BJ (cell line): Measurements from ENCODE around the gene RXFP4. TPM values are rescaled to one million over a fixed set of nuclear protein-coding genes. Genes with fewer than 3 reads are reported as not detected.

Source experiments
- CTCF ChIA-PET: fragments of 350-600 bp; formaldehyde crosslinking; extraction: SDS; loops from one replicate; lab custom pipeline; 2021; ENCODE audit warnings: antibody characterized with exemption, inconsistent platforms; lab: Yijun Ruan, JAX
- POLR2A ChIA-PET: fragments of 300-600 bp; sonication (Branson Sonifier 250); formaldehyde crosslinking; extraction: SDS; loops from one replicate; lab custom pipeline; 2021; ENCODE audit warnings: antibody characterized with exemption; lab: Charles Lee
- DNase-seq: peaks from one replicate; pipeline ENCODE4 v3.0.0-alpha.2; 2011; ENCODE audit warnings: low read depth
- H3K27me3 ChIP-seq: 2 replicates; pipeline ENCODE4 v1.6.0; 2011; ENCODE audit warnings: low read length; ENCODE audit not compliant: control insufficient read depth, insufficient read depth
- H3K36me3 ChIP-seq: 2 replicates; pipeline ENCODE4 v1.5.1; 2011; ENCODE audit warnings: low read length; ENCODE audit not compliant: control insufficient read depth, insufficient read depth
- H3K4me3 ChIP-seq: 2 replicates; pipeline ENCODE4 v1.5.1; 2011; ENCODE audit warnings: low read depth, mild to moderate bottlenecking, control low read depth, low read length
- polyA plus RNA-seq: library from polyadenylated mRNA; depleted of rRNA; stranded (reverse); fragments of >200 nt; gene quantifications from 2 replicates; pipeline ENCODE4 v1.2.3, GENCODE V29; 2011
- TF ChIP-seq, protein P1 (sequence below): IDR thresholded peaks from 2 replicates; pipeline ENCODE4 v1.5.1; 2011; ENCODE audit warnings: low read depth, mild to moderate bottlenecking, control low read depth, inconsistent platforms, low read length, moderate library complexity; ENCODE audit not compliant: insufficient read depth

RXFP4 gene
- polyA plus RNA-seq, 1 experiment = not detected

DNA sequence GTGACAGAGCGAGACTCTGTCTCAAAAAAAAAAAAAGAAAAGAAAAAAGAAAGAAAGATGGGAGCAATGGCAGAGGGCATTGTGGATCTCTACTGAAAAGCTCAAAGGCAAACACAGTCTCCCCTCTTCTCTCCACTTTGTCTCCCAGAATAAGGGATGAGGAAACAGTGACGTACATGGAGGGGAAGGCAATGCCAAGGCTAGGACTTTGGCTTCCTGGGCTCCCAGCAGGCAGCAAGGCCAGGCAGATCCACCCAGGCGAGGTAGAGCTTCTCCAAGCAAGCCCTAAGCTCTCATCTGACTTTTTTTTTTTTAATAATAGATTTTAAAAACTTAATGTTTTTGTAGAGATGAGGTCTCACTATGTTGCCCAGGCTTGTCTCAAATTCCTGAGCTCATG is 32.3 kb downstream of the RXFP4 start:
- H3K27me3 ChIP-seq = no peaks in the 10 kb centered on the region
- TF ChIP-seq, protein P1, sequence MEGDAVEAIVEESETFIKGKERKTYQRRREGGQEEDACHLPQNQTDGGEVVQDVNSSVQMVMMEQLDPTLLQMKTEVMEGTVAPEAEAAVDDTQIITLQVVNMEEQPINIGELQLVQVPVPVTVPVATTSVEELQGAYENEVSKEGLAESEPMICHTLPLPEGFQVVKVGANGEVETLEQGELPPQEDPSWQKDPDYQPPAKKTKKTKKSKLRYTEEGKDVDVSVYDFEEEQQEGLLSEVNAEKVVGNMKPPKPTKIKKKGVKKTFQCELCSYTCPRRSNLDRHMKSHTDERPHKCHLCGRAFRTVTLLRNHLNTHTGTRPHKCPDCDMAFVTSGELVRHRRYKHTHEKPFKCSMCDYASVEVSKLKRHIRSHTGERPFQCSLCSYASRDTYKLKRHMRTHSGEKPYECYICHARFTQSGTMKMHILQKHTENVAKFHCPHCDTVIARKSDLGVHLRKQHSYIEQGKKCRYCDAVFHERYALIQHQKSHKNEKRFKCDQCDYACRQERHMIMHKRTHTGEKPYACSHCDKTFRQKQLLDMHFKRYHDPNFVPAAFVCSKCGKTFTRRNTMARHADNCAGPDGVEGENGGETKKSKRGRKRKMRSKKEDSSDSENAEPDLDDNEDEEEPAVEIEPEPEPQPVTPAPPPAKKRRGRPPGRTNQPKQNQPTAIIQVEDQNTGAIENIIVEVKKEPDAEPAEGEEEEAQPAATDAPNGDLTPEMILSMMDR = no peak
- no peak overlapping the region for H3K4me3 ChIP-seq
- POLR2A ChIA-PET = interaction anchor here (0.6 to 0.7 kb wide), 2 partner anchors 33 to 150 kb away, joined by 3 to 5 read pairs; no protein-coding TSS in a partner anchor
- no peak for DNase-seq
- peaks cover 18% of the 10 kb centered on the region for H3K36me3 ChIP-seq
- CTCF ChIA-PET = interaction anchor here (1.3 to 3.1 kb wide), 3 partner anchors 11 to 31 kb away, joined by 5 to 10 read pairs (median 5); no protein-coding TSS in a partner anchor

DNA sequence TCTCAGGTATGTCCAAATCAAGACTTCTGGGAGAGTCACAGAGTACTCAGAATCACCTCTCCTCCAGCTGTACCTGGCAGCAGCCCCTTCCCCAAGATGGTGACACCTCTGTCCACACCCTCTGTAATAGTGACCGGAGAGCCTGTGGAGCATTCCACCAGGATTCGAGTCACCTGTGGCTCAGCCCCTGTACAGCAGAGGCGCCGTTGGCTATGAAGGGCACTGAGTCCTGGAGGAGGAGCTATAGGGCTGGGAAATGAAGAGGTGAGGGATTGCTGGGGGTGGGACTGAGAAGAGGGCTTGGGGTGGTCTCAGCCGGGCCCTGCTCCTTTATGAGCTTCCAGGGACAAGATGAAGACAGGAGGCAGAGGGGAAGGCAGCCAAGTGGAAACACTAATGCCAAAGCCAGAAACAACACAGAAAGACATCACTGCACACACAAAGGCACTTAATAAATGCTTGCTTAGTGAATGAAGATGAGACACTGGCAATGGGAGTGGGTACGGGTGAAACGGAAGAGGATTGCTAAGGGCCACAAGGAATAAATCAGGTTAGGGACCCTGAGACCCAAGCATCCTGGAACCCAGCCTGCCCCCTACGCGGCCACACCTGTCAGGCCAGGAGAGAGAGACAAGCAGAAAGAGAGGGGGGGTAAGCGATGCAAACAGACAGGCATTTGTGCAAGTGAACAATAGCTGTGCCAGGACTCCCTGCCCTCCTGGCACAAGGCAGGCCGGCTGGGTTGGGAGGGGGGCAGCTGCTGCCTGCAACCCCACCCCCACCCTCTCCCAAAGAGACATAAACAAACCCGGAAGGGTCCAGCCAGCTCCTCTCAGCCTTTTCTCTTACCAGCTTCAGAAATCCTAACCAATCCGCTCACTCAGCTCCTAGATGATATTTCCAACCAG is 33.0 kb downstream of the RXFP4 start:
- ChIA-PET POLR2A (interaction anchor here (0.6 kb wide), 1 partner anchor 149 kb away, joined by 3 read pairs; no protein-coding TSS in a partner anchor), CTCF (interaction anchor here (0.6 to 3.1 kb wide), 5 partner anchors 12 to 282 kb away, joined by 3 to 10 read pairs (median 5); no protein-coding TSS in a partner anchor)
- Histone ChIP-seq H3K36me3 (peaks cover 12% of the 10 kb centered on the region), H3K27me3 (no peaks in the 10 kb centered on the region), H3K4me3 (peak overlapping the region; percentile 80; the same call in 1 of the 2 replicates)
- DNase-seq = no peak
- TF ChIP-seq, protein P1 = no peak

DNA sequence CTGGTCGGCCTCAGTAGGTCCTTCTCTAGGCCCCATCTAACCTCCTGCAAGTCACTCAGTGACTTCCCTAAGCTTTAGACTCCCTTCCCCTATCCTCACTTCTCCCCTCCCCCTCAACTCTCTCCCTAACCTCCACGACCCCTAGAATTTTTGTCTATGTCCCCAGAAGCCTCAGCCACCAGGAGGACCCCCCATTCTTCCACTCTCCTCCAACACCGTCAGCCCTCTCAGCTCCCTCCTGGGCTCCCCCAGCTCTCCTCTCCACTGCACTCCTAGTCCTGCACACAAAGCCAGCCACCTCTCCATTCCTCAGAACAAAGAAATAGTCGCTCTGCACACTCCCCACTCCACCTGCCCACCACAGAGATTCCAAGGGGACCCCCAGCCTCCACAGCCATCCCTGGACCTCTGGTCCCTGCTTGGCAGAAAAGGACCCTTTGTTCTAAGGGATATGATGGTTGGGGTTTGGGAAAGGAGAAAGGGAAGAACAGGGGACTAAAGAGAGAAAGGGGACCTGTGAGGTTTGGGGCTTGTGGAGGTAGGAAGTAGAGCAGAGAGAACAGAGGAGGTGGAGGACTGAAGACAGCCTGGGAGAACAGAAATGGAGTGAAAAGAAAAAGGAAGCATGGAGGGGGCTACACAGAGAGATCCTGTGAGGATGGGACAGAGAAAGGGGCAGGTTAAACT is 34.1 kb downstream of the RXFP4 start:
- TF ChIP-seq, protein P1 = no peak
- no peak for DNase-seq
- POLR2A ChIA-PET = interaction anchor here (0.6 kb wide), 1 partner anchor 62 kb away, joined by 7 read pairs; no protein-coding TSS in a partner anchor
- Histone ChIP-seq H3K27me3 (no peaks in the 10 kb centered on the region), H3K36me3 (peaks cover 12% of the 10 kb centered on the region), H3K4me3 (peak overlapping the region; percentile 80)
- CTCF ChIA-PET = interaction anchor here (0.6 to 3.9 kb wide), 6 partner anchors 13 to 283 kb away, joined by 3 to 23 read pairs (median 5); no protein-coding TSS in a partner anchor

DNA sequence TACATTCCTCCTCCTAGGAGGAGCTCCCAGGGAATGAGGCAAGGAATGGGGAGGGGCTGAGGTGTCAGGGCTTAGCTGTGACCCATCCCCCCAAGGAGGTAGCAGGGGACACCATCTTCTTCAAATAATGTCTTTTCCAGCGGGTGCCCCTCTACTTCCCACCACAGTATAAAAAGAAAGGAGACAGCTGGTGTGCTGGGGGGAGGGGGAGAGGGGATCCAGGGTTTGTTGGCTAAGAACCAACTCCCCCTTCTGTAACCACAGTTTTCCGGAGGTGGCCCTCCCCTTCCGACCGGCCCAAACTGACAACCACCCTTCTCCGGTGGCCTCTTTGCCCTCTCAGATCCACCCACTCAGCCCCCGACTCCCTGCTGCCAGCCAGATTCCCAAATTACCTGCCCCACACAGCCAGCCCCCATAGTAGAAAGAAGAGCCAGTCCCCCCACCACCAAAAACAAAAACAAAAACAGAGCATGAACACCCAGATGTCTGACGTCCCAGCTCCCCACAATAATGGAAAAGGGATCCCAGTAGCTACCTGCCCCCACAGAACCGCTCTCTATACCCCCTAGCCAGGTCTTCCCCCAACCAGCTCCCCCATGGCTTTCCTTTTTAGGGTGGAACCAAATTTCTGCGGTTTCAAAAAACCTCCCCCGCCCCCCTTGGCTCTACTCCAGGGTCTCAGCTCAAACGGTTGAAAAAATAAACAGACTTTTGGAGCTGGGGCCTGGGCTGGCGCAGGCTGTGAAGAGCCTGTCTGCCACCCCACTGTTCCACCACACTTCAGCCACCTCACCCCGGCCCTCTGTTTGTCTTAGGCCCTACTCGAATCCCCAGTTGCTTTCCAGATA is 34.8 kb downstream of the RXFP4 start:
- no peaks in the 10 kb centered on the region for H3K27me3 ChIP-seq
- DNase-seq = no peak
- CTCF ChIA-PET = interaction anchor here (0.6 to 3.9 kb wide), 7 partner anchors 12 to 891 kb away, joined by 3 to 23 read pairs (median 5); no protein-coding TSS in a partner anchor
- peak overlapping the region; percentile 80 for H3K4me3 ChIP-seq
- POLR2A ChIA-PET = interaction anchor here (0.6 kb wide), 1 partner anchor 21 kb away, joined by 5 read pairs; no protein-coding TSS in a partner anchor
- H3K36me3 ChIP-seq = peaks cover 12% of the 10 kb centered on the region
- TF ChIP-seq, protein P1 = no peak
